SK-N-SH (cell line): Measurements from ENCODE around the gene TECPR1. TPM values are rescaled to one million over a fixed set of nuclear protein-coding genes. Genes with fewer than 3 reads are reported as not detected.

Source experiments
- CTCF ChIA-PET: fragments of 300-600, 350-600 bp; formaldehyde crosslinking; extraction: SDS; loops from one replicate; lab custom pipeline; 2021; lab: Yijun Ruan, JAX
- POLR2A ChIA-PET: fragments of 350-600 bp; sonication (Branson Sonifier 250); formaldehyde crosslinking; extraction: SDS; loops from one replicate; lab custom pipeline; 2020; ENCODE audit warnings: antibody characterized with exemption, inconsistent platforms; lab: Yijun Ruan, JAX
- DNase-seq: peaks from one replicate; pipeline ENCODE4 v3.0.0; 2012
- H2AFZ ChIP-seq: fragments of 200-600 bp; sonication (generic); 2 replicates; pipeline ENCODE4 v1.8.1; 2016; ENCODE audit warnings: antibody characterized with exemption, mild to moderate bottlenecking, low read depth
- H3F3A ChIP-seq: fragments of 200-600 bp; sonication (generic); replicated peaks from 2 replicates; pipeline ENCODE3; 2016; ENCODE audit warnings: antibody characterized with exemption, mild to moderate bottlenecking; ENCODE audit not compliant: insufficient read depth
- H3K27ac ChIP-seq, 2 experiments: fragments of 200-500 bp in 1 of 2; fragments of 200-600 bp in 1 of 2; sonication (Bioruptor generic) in 1 of 2; sonication (generic), shearing (Covaris generic) in 1 of 2; 2 replicates each; pipeline versions ENCODE4 v1.5.1 to v1.6.1; 2014 to 2016; ENCODE audit warnings: low read depth in 2 of 2, inconsistent platforms in 1 of 2, low read length in 1 of 2, mild to moderate bottlenecking in 1 of 2, mixed read lengths in 1 of 2
- H3K27me3 ChIP-seq: fragments of 200-600 bp; sonication (generic), shearing (Covaris generic); 2 replicates; pipeline ENCODE4 v1.6.1; 2016; ENCODE audit warnings: mixed run types; ENCODE audit not compliant: insufficient read depth
- H3K36me3 ChIP-seq, 2 experiments: fragments of 200-500 bp in 1 of 2; fragments of 200-600 bp in 1 of 2; sonication (Bioruptor generic) in 1 of 2; sonication (generic) in 1 of 2; replicated peaks in 1 of 2; 2 replicates each; pipeline versions ENCODE3 to v1.5.1; 2014 to 2016; ENCODE audit warnings: low read length in 1 of 2, mild to moderate bottlenecking in 1 of 2; ENCODE audit not compliant: insufficient read depth in 2 of 2, control insufficient read depth in 1 of 2
- H3K4me1 ChIP-seq, 2 experiments: fragments of 200-500 bp in 1 of 2; fragments of 200-600 bp in 1 of 2; sonication (Bioruptor generic) in 1 of 2; sonication (generic), shearing (Covaris generic) in 1 of 2; 2 replicates each; pipeline versions ENCODE4 v1.5.1 to v1.6.1; 2014 to 2016; ENCODE audit warnings: low read depth in 1 of 2, low read length in 1 of 2, mixed run types in 1 of 2; ENCODE audit not compliant: insufficient read depth in 2 of 2, control insufficient read depth in 1 of 2
- H3K4me2 ChIP-seq: fragments of 200-600 bp; sonication (generic), shearing (Covaris generic); 2 replicates; pipeline ENCODE4 v1.6.1; 2017; ENCODE audit warnings: mixed run types
- H3K4me3 ChIP-seq, 2 experiments: fragments of 200-500 bp in 1 of 2; fragments of 200-600 bp in 1 of 2; sonication (Bioruptor generic) in 1 of 2; sonication (generic), shearing (Covaris generic) in 1 of 2; 2 replicates each; pipeline versions ENCODE4 v1.5.1 to v1.8.1; 2014 to 2016; ENCODE audit warnings: low read depth in 2 of 2, inconsistent platforms in 1 of 2, low read length in 1 of 2, mild to moderate bottlenecking in 1 of 2, mixed read lengths in 1 of 2, moderate library complexity in 1 of 2
- H3K79me2 ChIP-seq: fragments of 200-600 bp; sonication (generic); 2 replicates; pipeline ENCODE4 v1.8.1; 2017; ENCODE audit warnings: mild to moderate bottlenecking; ENCODE audit not compliant: insufficient read depth
- H3K9ac ChIP-seq: fragments of 200-600 bp; sonication (generic); 2 replicates; pipeline ENCODE4 v1.6.1; 2017; ENCODE audit warnings: mixed run types
- H3K9me2 ChIP-seq: fragments of 200-600 bp; sonication (generic); 2 replicates; pipeline ENCODE4 v1.6.1; 2017; ENCODE audit warnings: mixed run types
- H3K9me3 ChIP-seq: fragments of 200-600 bp; sonication (generic); 2 replicates; pipeline ENCODE4 v1.6.1; 2017; ENCODE audit warnings: mixed run types, mild to moderate bottlenecking, moderate library complexity
- H4K20me1 ChIP-seq: fragments of 200-600 bp; sonication (generic); 2 replicates; pipeline ENCODE4 v1.6.1; 2017; ENCODE audit warnings: mild to moderate bottlenecking, mixed run types; ENCODE audit not compliant: insufficient read depth
- CHD2 ChIP-seq: fragments of 150-350 bp; IDR thresholded peaks from 2 replicates; pipeline ENCODE4 v1.6.1; 2018; ENCODE audit warnings: low read length; ENCODE audit not compliant: partially characterized antibody
- ELF1 ChIP-seq: IDR thresholded peaks from 2 replicates; pipeline ENCODE4 v1.4.0; 2012
- EP300 ChIP-seq, 2 experiments: IDR thresholded peaks; 2 replicates each; pipeline versions ENCODE4 v1.4.0 to v1.6.1; 2012; ENCODE audit warnings: borderline replicate concordance in 1 of 2, low read depth in 1 of 2, low read length in 1 of 2
- FOXM1 ChIP-seq: IDR thresholded peaks from 2 replicates; pipeline ENCODE4 v1.4.0; 2012; ENCODE audit warnings: low read depth, mild to moderate bottlenecking
- GATA2 ChIP-seq: sonication (generic); formaldehyde crosslinking; IDR thresholded peaks from 2 replicates; pipeline ENCODE4 v1.5.0; 2020; ENCODE audit warnings: mild to moderate bottlenecking, missing genetic modification reagents
- IRF3 ChIP-seq: fragments of 150-350 bp; IDR thresholded peaks from 2 replicates; pipeline ENCODE4 v1.6.1; 2016; ENCODE audit warnings: mild to moderate bottlenecking, low read depth, low read length
- MXI1 ChIP-seq: IDR thresholded peaks from 2 replicates; pipeline ENCODE4 v1.6.1; 2012; ENCODE audit warnings: mild to moderate bottlenecking, low read depth, low read length, improper control_type of control experiment
- NFIC ChIP-seq: IDR thresholded peaks from 2 replicates; pipeline ENCODE4 v1.4.0; 2012; ENCODE audit warnings: borderline replicate concordance
- POLR2AphosphoS5 ChIP-seq: IDR thresholded peaks from 2 replicates; pipeline ENCODE4 v1.6.1; 2012; ENCODE audit warnings: low read depth, low read length
- RAD21 ChIP-seq: IDR thresholded peaks from 2 replicates; pipeline ENCODE4 v1.6.1; 2012; ENCODE audit warnings: mild to moderate bottlenecking, low read length
- RFX5 ChIP-seq: IDR thresholded peaks from 2 replicates; pipeline ENCODE4 v1.6.1; 2012; ENCODE audit warnings: mild to moderate bottlenecking, improper control_type of control experiment, low read length
- USF1 ChIP-seq: IDR thresholded peaks from 2 replicates; pipeline ENCODE4 v1.4.0; 2012; ENCODE audit warnings: low read depth, borderline replicate concordance
- WGBS: methylation state at CpG from one replicate; pipeline ENCODE4 v1.1.6; 2017; ENCODE audit warnings: low lambda C conversion rate; 5-methylcytosine and 5-hydroxymethylcytosine counted together
- polyA plus RNA-seq, 3 experiments: library from polyadenylated mRNA; depleted of rRNA; stranded (reverse); fragments of >200 nt; gene quantifications; 2 replicates each; pipeline ENCODE4 v1.2.3, GENCODE V29; 2012

Gene TECPR1
- polyA plus RNA-seq, 1 of the 3 experiments (the other 2 are of a cell fraction), result 6.8 TPM

- H3K4me2 ChIP-seq, result no peak overlapping the region
- no peak overlapping the region for H2AFZ ChIP-seq
- no peaks in the 10 kb centered on the region for H4K20me1 ChIP-seq
- TF ChIP-seq NFIC (no peak), POLR2AphosphoS5 (no peak), ELF1 (no peak), FOXM1 (no peak), IRF3 (no peak)
- peaks cover 0 to 6% of the 10 kb centered on the region in 2 experiments for H3K36me3 ChIP-seq
- peak; percentile 46 for DNase-seq
- no peaks in the 10 kb centered on the region for H3F3A ChIP-seq
- H3K4me3 ChIP-seq, result no peak overlapping the region
- CTCF ChIA-PET, result interaction anchor here (1.0 to 3.4 kb wide), 3 partner anchors 44 to 191 kb away, joined by 3 to 20 read pairs (median 3); no protein-coding TSS in a partner anchor
- no peaks in the 10 kb centered on the region for H3K9me2 ChIP-seq
- H3K4me1 ChIP-seq, result peaks cover 0 to 3% of the 10 kb centered on the region in 2 experiments; a peak in 1 of 4 replicates
- no peaks in the 10 kb centered on the region for H3K79me2 ChIP-seq
- POLR2A ChIA-PET, result no interaction called here
- no peak overlapping the region for H3K9ac ChIP-seq
- 95% methylated on average over 23 of the region's 30 CpGs for whole genome bisulfite sequencing
- no peaks in the 10 kb centered on the region for H3K9me3 ChIP-seq
- no peaks in the 10 kb centered on the region for H3K27me3 ChIP-seq
- no peak overlapping the region for H3K27ac ChIP-seq
These were observed 39.4 kb downstream of the TECPR1 start for GRCh38 chr7:98212532-98213041.

- Histone ChIP-seq H2AFZ (no peak overlapping the region), H3K27me3 (no peaks in the 10 kb centered on the region), H3K9me2 (no peaks in the 10 kb centered on the region), H3K9ac (no peak overlapping the region), H3K9me3 (no peaks in the 10 kb centered on the region), H3K79me2 (no peaks in the 10 kb centered on the region), H4K20me1 (no peaks in the 10 kb centered on the region), H3K36me3 (peaks cover 0 to 8% of the 10 kb centered on the region in 2 experiments), H3K4me1 (peaks cover 0 to 3% of the 10 kb centered on the region in 2 experiments; a peak in 1 of 4 replicates), H3F3A (no peaks in the 10 kb centered on the region), H3K27ac (no peak overlapping the region), H3K4me3 (peak overlapping the region; percentile 12 to 41; a peak in 2 of 4 replicates), H3K4me2 (peak overlapping the region; percentile 59; the same call in 1 of the 2 replicates)
- peak; percentile 60 for DNase-seq
- TF ChIP-seq RFX5, result no peak
- TF ChIP-seq RAD21, result no peak
- TF ChIP-seq MXI1, result no peak
- no peak for TF ChIP-seq EP300 (IDR thresholded peaks at IDR 0.05; ENCODE audit: borderline replicate concordance in 1 of 2, low read depth in 1 of 2, low read length in 1 of 2)
- no peak for TF ChIP-seq CHD2
- no peak for TF ChIP-seq USF1
- no peak for TF ChIP-seq IRF3
- no peak for TF ChIP-seq GATA2 (CRISPR knock-in tag)
- POLR2A ChIA-PET, result no interaction called here
- WGBS, result 88% methylated on average over 35 of the region's 49 CpGs
- CTCF ChIA-PET, result interaction anchor here (1.0 to 3.4 kb wide), 3 partner anchors 43 to 191 kb away, joined by 3 to 20 read pairs (median 3); no protein-coding TSS in a partner anchor
These were observed 40.1 kb downstream of the TECPR1 start for GRCh38 chr7:98211676-98212531.
